BJ (cell line): ENCODE measurements around the gene ATP8A1. TPM values are rescaled to one million over a fixed set of nuclear protein-coding genes. Genes with fewer than 3 reads are reported as not detected.

Source experiments
- CTCF ChIA-PET: fragments of 350-600 bp; formaldehyde crosslinking; extraction: SDS; loops from one replicate; lab custom pipeline; 2021; ENCODE audit warnings: antibody characterized with exemption, inconsistent platforms; lab: Yijun Ruan, JAX
- POLR2A ChIA-PET: fragments of 300-600 bp; sonication (Branson Sonifier 250); formaldehyde crosslinking; extraction: SDS; loops from one replicate; lab custom pipeline; 2021; ENCODE audit warnings: antibody characterized with exemption; lab: Charles Lee
- DNase-seq: peaks from one replicate; pipeline ENCODE4 v3.0.0-alpha.2; 2011; ENCODE audit warnings: low read depth
- H3K27me3 ChIP-seq: 2 replicates; pipeline ENCODE4 v1.6.0; 2011; ENCODE audit warnings: low read length; ENCODE audit not compliant: control insufficient read depth, insufficient read depth
- H3K36me3 ChIP-seq: 2 replicates; pipeline ENCODE4 v1.5.1; 2011; ENCODE audit warnings: low read length; ENCODE audit not compliant: control insufficient read depth, insufficient read depth
- H3K4me3 ChIP-seq: 2 replicates; pipeline ENCODE4 v1.5.1; 2011; ENCODE audit warnings: low read depth, mild to moderate bottlenecking, control low read depth, low read length
- CTCF ChIP-seq: IDR thresholded peaks from 2 replicates; pipeline ENCODE4 v1.5.1; 2011; ENCODE audit warnings: low read depth, mild to moderate bottlenecking, control low read depth, inconsistent platforms, low read length, moderate library complexity; ENCODE audit not compliant: insufficient read depth
- polyA plus RNA-seq: library from polyadenylated mRNA; depleted of rRNA; stranded (reverse); fragments of >200 nt; gene quantifications from 2 replicates; pipeline ENCODE4 v1.2.3, GENCODE V29; 2011

The ATP8A1 gene
- polyA plus RNA-seq, 1 experiment = 0.02 TPM

DNA sequence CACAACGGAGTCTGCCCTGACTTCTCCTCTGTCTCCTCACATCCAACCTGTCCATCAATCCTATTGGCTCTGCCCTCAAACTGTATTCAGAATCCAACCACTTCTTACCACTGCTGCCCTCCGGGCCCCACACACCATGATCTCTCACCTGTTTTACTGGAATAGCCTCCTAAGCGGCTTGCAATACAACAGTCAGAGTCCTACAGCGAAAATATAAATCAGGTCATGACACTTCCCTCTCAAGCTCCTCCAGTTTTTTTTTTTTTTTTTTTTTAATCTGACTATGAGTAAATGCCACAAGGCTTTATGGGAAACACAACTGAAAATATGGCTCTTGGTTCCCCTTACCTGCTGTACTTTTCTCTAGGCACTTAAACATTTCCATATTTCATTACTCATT is 216.8 kb downstream of the ATP8A1 start:
- no peak for TF ChIP-seq CTCF
- POLR2A ChIA-PET = no interaction called here
- CTCF ChIA-PET = no interaction called here

DNA sequence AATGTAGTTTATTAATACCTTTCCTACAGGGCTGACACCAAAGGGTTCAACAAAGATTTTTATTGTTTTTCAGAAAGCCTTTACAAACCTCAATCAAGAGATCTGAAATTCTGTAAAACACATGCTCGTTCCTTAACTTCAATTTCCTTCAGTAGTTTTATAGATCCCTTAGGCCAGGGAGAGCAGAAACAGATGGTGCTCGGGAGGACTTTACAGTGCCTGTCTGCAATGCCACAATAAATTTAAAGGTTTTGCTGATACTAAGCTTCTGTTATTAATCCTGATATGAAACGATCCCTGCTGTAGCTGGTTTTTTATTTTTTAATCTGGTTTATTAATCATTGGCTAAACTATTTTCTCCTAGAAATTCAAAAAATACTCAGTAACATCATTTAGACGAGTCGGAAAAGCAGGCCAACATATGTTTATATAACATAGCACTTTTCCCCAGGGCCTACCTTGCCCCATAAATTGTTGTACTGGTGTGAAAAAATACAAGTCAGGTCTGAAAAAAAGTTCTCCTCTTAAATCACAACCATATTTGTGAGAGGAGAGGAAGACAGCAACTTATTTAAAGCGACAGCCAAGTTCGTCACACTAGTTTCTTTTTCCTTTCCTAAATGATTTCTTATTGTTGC is 219.9 kb downstream of the ATP8A1 start:
- DNase-seq = no peak
- CTCF ChIA-PET = no interaction called here

More for the DNA sequence above, 216.8 kb downstream of the ATP8A1 start:
- no peaks in the 10 kb centered on the region; the same call in 1 of the 2 replicates for H3K27me3 ChIP-seq
- no peak overlapping the region for H3K4me3 ChIP-seq
- DNase-seq = no peak
- no peaks in the 10 kb centered on the region for H3K36me3 ChIP-seq

GRCh38 chr4:42428036-42428435 is 228.9 kb downstream of the ATP8A1 start:
- no peaks in the 10 kb centered on the region for H3K27me3 ChIP-seq
- ChIA-PET POLR2A (no interaction called here), CTCF (no interaction called here)
- no peak overlapping the region for H3K4me3 ChIP-seq
- no peak for TF ChIP-seq CTCF
- DNase-seq = no peak
- no peaks in the 10 kb centered on the region for H3K36me3 ChIP-seq

More for the DNA sequence above, 219.9 kb downstream of the ATP8A1 start:
- Histone ChIP-seq H3K36me3 (no peaks in the 10 kb centered on the region), H3K27me3 (no peaks in the 10 kb centered on the region; the same call in 1 of the 2 replicates), H3K4me3 (no peak overlapping the region)
- POLR2A ChIA-PET = no interaction called here
- TF ChIP-seq CTCF = no peak

DNA sequence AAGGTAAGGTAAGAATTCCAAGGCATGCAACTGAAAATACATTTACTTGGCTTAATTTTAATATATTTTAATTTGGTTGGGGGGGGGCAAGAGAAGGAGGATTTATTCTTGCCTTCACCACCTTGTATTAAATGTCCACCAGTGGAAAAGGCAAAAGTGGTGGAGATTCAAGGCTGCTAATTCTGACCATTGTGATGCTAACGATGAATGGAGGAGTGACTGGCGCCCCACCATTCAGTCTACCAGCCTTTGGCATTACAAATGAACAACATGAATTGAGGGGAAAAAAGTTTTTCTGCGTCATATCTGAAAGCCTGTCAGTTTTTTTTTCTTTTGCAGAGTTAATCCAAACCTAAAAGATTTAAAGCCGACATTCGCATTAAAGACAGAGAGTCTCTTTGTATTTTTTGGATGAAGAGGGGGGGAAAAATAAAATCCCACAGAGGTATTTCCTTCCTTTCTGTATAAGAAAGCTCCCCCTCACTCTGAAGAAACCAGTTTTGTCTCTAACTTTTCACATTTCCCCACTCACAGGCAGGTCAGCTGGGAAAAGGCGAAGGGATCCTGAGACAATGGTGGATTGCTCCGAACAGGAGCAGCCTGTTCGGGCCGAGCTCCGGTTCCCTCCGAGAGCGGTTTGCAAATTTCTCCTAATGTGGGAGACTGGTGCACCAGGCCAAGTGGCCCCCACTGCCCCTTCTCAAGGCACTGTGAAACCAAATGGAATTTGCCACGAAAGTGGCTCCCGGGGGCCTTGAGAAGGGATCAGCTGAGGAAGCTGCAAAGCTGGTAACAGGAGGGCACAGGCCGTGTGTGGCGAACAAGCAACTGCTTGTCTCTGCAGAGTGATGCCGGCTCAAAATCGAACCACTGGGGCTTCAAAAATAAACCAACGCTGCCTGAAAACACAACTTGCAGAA is 231.5 kb downstream of the ATP8A1 start:
- POLR2A ChIA-PET = no interaction called here

More for the DNA sequence above, 231.5 kb downstream of the ATP8A1 start:
- CTCF ChIA-PET = no interaction called here
- H3K36me3 ChIP-seq = no peaks in the 10 kb centered on the region
- H3K4me3 ChIP-seq = no peak overlapping the region
- H3K27me3 ChIP-seq = no peaks in the 10 kb centered on the region
- TF ChIP-seq CTCF = no peak
- DNase-seq = no peak
